A549 (cell line): ENCODE results near the gene RTN4. TPM values are rescaled to one million over a fixed set of nuclear protein-coding genes. Genes with fewer than 3 reads are reported as not detected.
A peak's percentile ranks its signal among the peaks of the same experiment; 100 is the strongest.

ENCODE experiments used
- ATAC-seq, 2 experiments: fragments of 200-7000 bp in 1 of 2; fragments of >200 bp in 1 of 2; cut with Nextera tagmentation in 1 of 2; cut with Tn5 transposase in 1 of 2; 3 replicates each; pipeline versions ENCODE4 v1.8.0 to v1.9.1; 2018 to 2020; ENCODE audit warnings: mild to moderate bottlenecking in 1 of 2, moderate library complexity in 1 of 2
- CTCF ChIA-PET: fragments of 300-600 bp; sonication (Branson Sonifier 250); formaldehyde crosslinking; extraction: SDS; loops from one replicate; lab custom pipeline; 2021; ENCODE audit warnings: antibody characterized with exemption, inconsistent platforms; lab: Yijun Ruan, JAX
- POLR2A ChIA-PET: fragments of 350-600 bp; formaldehyde crosslinking; extraction: SDS; loops from one replicate; lab custom pipeline; 2021; ENCODE audit warnings: antibody characterized with exemption, inconsistent platforms; lab: Yijun Ruan, JAX
- DNase-seq, 2 experiments: peaks; one replicate each; pipeline versions ENCODE4 v3.0.0 to v3.0.0-alpha.2; 2011 to 2016; ENCODE audit warnings: low read depth in 1 of 2, low spot score in 1 of 2
- FAIRE-seq: peaks from 2 replicates; lab custom pipeline; 2011; peaks lifted over from hg19 to GRCh38; lab: Jason Lieb, UNC
- H3K27ac ChIP-seq, 2 experiments: fragments of >200 bp; sonication (Bioruptor Twin); formaldehyde crosslinking; 3 replicates each; pipeline ENCODE4 v1.5.1; 2016 to 2017
- H3K4me1 ChIP-seq: fragments of >200 bp; sonication (Bioruptor Twin); formaldehyde crosslinking; 3 replicates; pipeline ENCODE4 v1.6.1; 2016
- H3K4me2 ChIP-seq: fragments of >200 bp; sonication (Bioruptor Twin); formaldehyde crosslinking; 3 replicates; pipeline ENCODE4 v1.6.1; 2016
- H3K4me3 ChIP-seq: fragments of >200 bp; sonication (Bioruptor Twin); formaldehyde crosslinking; 3 replicates; pipeline ENCODE4 v1.5.1; 2016
- H3K9me3 ChIP-seq: fragments of >200 bp; sonication (Bioruptor Twin); formaldehyde crosslinking; 3 replicates; pipeline ENCODE4 v1.6.1; 2016
- CBX2 ChIP-seq: fragments of 200-600 bp; sonication (generic); IDR thresholded peaks from 2 replicates; pipeline ENCODE4 v1.6.1; 2016; ENCODE audit warnings: low read depth, mild to moderate bottlenecking, borderline replicate concordance
- CBX8 ChIP-seq: fragments of 200-600 bp; sonication (generic); IDR thresholded peaks from 2 replicates; pipeline ENCODE4 v1.6.1; 2016
- CEBPB ChIP-seq, 2 experiments: fragments of >200 bp in 1 of 2; sonication (Bioruptor Twin) in 1 of 2; formaldehyde crosslinking in 1 of 2; IDR thresholded peaks; 2 replicates each; pipeline ENCODE4 v1.6.1; 2012 to 2016
- CHD2 ChIP-seq: fragments of 150-350 bp; IDR thresholded peaks from 2 replicates; pipeline ENCODE4 v1.6.1; 2014; ENCODE audit warnings: low read length; ENCODE audit not compliant: partially characterized antibody
- CHD4 ChIP-seq: fragments of 200-600 bp; sonication (generic); IDR thresholded peaks from 2 replicates; pipeline ENCODE4 v1.6.1; 2016; ENCODE audit warnings: antibody characterized with exemption, mild to moderate bottlenecking, borderline replicate concordance
- FOSL2 ChIP-seq, 2 experiments: fragments of 450-650 bp in 1 of 2; fragments of >200 bp in 1 of 2; sonication (Bioruptor Twin) in 1 of 2; formaldehyde crosslinking; IDR thresholded peaks; 2 replicates each; pipeline versions ENCODE4 v1.5.0 to v1.6.1; 2016 to 2020; ENCODE audit warnings: mild to moderate bottlenecking in 1 of 2, moderate library complexity in 1 of 2
- HDAC2 ChIP-seq: fragments of 200-600 bp; sonication (generic); IDR thresholded peaks from 2 replicates; pipeline ENCODE4 v1.6.1; 2016
- HEYL ChIP-seq: fragments of 250-450 bp; sonication (Bioruptor Pico); IDR thresholded peaks from 2 replicates; pipeline ENCODE4 v1.8.0; 2021; ENCODE audit warnings: mild to moderate bottlenecking, moderate library complexity
- HOXB13 ChIP-seq: fragments of 250-450 bp; sonication (Bioruptor Pico); IDR thresholded peaks from 2 replicates; pipeline ENCODE4 v1.5.0; 2020; ENCODE audit warnings: low read depth, mild to moderate bottlenecking, moderate library complexity
- HOXB5 ChIP-seq: fragments of 250-450 bp; sonication (Bioruptor Pico); IDR thresholded peaks from 2 replicates; pipeline ENCODE4 v1.5.0; 2020; ENCODE audit warnings: mild to moderate bottlenecking, moderate library complexity
- JUNB ChIP-seq: fragments of >200 bp; sonication (Bioruptor Twin); formaldehyde crosslinking; IDR thresholded peaks from 2 replicates; pipeline ENCODE4 v1.6.1; 2016
- MYC ChIP-seq: IDR thresholded peaks from 2 replicates; pipeline ENCODE4 v1.6.1; 2012; ENCODE audit warnings: mild to moderate bottlenecking, inconsistent platforms, low read length, improper control_type of control experiment, borderline replicate concordance
- RAD21 ChIP-seq, 2 experiments: fragments of >200 bp in 1 of 2; sonication (Bioruptor Twin) in 1 of 2; formaldehyde crosslinking in 1 of 2; IDR thresholded peaks in 1 of 2; conservative IDR thresholded peaks in 1 of 2; 2 replicates in 1 of 2; 3 replicates in 1 of 2; pipeline ENCODE4 v1.6.1; 2012 to 2018; ENCODE audit warnings: inconsistent platforms in 1 of 2
- RFX5 ChIP-seq: fragments of 450-650 bp; IDR thresholded peaks from 2 replicates; pipeline ENCODE4 v1.7.1; 2014; ENCODE audit warnings: antibody characterized with exemption, mild to moderate bottlenecking, moderate library complexity
- SREBF2 ChIP-seq: fragments of 450-650 bp; IDR thresholded peaks from 2 replicates; pipeline ENCODE4 v1.6.1; 2014; ENCODE audit warnings: mild to moderate bottlenecking, moderate library complexity
- TFCP2L1 ChIP-seq: fragments of 250-450 bp; sonication (Bioruptor Pico); IDR thresholded peaks from 2 replicates; pipeline ENCODE4 v1.5.0; 2021; ENCODE audit warnings: mild to moderate bottlenecking
- ZSCAN20 ChIP-seq: fragments of 250-450 bp; sonication (Bioruptor Pico); IDR thresholded peaks from 2 replicates; pipeline ENCODE4 v1.8.0; 2022; ENCODE audit warnings: mild to moderate bottlenecking, moderate library complexity
- WGBS: methylation state at CpG from one replicate; pipeline ENCODE4 v1.1.6; 2017; ENCODE audit errors: missing lambda C conversion rate; 5-methylcytosine and 5-hydroxymethylcytosine counted together
- polyA plus RNA-seq, 4 experiments: library from polyadenylated mRNA; depleted of rRNA in 3 of 4; stranded (reverse); fragments of >200 nt; fragmentation: RNase III in 1 of 4; extraction: RNeasy Plus Mini Kit Qiagen cat#74134 plus additional on column Dnase treatment in 1 of 4; gene quantifications; 2 replicates in 3 of 4; 3 replicates in 1 of 4; pipeline ENCODE4 v1.2.3, GENCODE V29; 2011 to 2017
- TF ChIP-seq, protein P1 (sequence below): fragments of >200 bp; sonication (Bioruptor Twin); formaldehyde crosslinking; IDR thresholded peaks from 3 replicates; pipeline ENCODE4 v1.6.1; 2016
- TF ChIP-seq, protein P2 (sequence below): IDR thresholded peaks from 2 replicates; pipeline ENCODE4 v1.6.1; 2012
- TF ChIP-seq, protein P3 (sequence below): fragments of >200 bp; sonication (Bioruptor Twin); formaldehyde crosslinking; IDR thresholded peaks from 2 replicates; pipeline ENCODE4 v1.6.1; 2016
- TF ChIP-seq, protein P4 (sequence below): fragments of 250-450 bp; sonication (Bioruptor Pico); IDR thresholded peaks from 2 replicates; pipeline ENCODE4 v1.5.0; 2021; ENCODE audit warnings: mild to moderate bottlenecking, moderate library complexity, borderline replicate concordance

RTN4 gene
- polyA plus RNA-seq, 2 of the 4 experiments (the other 2 are of a cell fraction), result 302 to 403 TPM

DNA sequence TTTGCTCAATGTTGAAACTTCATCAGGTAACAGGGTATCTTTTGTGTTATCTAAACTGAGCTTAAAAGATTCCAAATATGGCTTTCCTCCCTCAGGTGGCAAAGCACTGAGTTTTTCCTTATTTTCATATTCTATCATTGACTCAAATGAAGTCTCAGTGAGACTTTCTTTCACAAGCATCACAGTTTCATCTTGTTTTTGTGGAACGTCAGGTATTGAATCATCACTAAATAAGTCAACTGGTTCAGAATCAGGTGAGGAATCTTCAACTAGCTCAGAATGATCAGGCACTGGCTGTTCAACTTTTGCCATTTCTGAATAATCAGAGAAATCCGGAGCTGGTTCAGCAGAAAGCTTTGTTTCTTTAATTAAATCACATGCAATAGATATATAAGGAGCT is 24.6 kb downstream of the RTN4 start (continued):
- no peak for TF ChIP-seq RAD21 (conservative IDR thresholded peaks at IDR 0.05 in 1 of 2, IDR thresholded peaks at IDR 0.05 in 1 of 2)

DNA sequence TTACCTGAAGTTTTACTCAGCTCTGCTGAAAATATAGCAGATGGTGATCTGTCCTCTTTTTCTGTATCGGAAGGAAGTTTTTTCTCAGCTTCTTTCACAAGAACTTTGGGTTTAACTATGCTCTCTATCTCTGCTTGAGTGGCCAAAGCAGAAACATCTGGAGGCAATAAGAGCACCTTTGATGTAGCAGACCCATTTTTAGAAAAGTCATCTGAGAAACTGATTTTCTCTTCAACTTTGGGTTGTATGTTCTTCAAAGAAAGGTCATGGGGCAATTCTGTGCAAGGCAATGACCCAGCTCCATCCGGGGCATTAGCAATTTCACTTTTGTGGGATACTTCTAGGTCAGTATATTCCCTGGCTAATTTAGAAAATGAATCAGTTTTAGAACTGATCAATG is 25.2 kb downstream of the RTN4 start:
- Histone ChIP-seq H3K4me1 (peaks cover 45% of the 10 kb centered on the region), H3K27ac (no peak overlapping the region)
- POLR2A ChIA-PET, result interaction anchor here (1.8 kb wide), 1 partner anchor 25 kb away, joined by 5 read pairs; the partner anchor contains the start of gene RTN4
- ATAC-seq, result no peak
- TF ChIP-seq TFCP2L1 (CRISPR knock-in tag), result no peak
- no peak for TF ChIP-seq CBX2
- TF ChIP-seq CBX8, result no peak
- no peak for TF ChIP-seq RAD21 (conservative IDR thresholded peaks at IDR 0.05 in 1 of 2, IDR thresholded peaks at IDR 0.05 in 1 of 2)
- TF ChIP-seq CHD4, result no peak
- no peak for TF ChIP-seq RFX5
- TF ChIP-seq, protein P1, sequence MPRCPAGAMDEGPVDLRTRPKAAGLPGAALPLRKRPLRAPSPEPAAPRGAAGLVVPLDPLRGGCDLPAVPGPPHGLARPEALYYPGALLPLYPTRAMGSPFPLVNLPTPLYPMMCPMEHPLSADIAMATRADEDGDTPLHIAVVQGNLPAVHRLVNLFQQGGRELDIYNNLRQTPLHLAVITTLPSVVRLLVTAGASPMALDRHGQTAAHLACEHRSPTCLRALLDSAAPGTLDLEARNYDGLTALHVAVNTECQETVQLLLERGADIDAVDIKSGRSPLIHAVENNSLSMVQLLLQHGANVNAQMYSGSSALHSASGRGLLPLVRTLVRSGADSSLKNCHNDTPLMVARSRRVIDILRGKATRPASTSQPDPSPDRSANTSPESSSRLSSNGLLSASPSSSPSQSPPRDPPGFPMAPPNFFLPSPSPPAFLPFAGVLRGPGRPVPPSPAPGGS, result no peak
- TF ChIP-seq, protein P2, sequence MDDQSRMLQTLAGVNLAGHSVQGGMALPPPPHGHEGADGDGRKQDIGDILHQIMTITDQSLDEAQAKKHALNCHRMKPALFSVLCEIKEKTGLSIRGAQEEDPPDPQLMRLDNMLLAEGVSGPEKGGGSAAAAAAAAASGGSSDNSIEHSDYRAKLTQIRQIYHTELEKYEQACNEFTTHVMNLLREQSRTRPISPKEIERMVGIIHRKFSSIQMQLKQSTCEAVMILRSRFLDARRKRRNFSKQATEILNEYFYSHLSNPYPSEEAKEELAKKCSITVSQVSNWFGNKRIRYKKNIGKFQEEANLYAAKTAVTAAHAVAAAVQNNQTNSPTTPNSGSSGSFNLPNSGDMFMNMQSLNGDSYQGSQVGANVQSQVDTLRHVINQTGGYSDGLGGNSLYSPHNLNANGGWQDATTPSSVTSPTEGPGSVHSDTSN, result no peak
- TF ChIP-seq JUNB, result no peak
- TF ChIP-seq CEBPB (IDR thresholded peaks at IDR 0.05), result no peak
- TF ChIP-seq, protein P3, sequence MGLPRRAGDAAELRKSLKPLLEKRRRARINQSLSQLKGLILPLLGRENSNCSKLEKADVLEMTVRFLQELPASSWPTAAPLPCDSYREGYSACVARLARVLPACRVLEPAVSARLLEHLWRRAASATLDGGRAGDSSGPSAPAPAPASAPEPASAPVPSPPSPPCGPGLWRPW, result no peak
- TF ChIP-seq HOXB13 (CRISPR knock-in tag), result no peak
- TF ChIP-seq HDAC2, result no peak
- no peak for TF ChIP-seq CHD2
- TF ChIP-seq, all 56 proteins: peak for 0
- 88% methylated on average over 2 of the region's 2 CpGs for WGBS
- Histone ChIP-seq H3K9me3 (no peaks in the 10 kb centered on the region), H3K4me2 (no peak overlapping the region), H3K4me3 (no peak overlapping the region)
- CTCF ChIA-PET, result interaction anchor here (1.3 to 3.7 kb wide), 6 partner anchors 10 to 150 kb away, joined by 3 to 24 read pairs (median 8); no protein-coding TSS in a partner anchor
- no peak for FAIRE-seq
- DNase-seq, result no peak

DNA sequence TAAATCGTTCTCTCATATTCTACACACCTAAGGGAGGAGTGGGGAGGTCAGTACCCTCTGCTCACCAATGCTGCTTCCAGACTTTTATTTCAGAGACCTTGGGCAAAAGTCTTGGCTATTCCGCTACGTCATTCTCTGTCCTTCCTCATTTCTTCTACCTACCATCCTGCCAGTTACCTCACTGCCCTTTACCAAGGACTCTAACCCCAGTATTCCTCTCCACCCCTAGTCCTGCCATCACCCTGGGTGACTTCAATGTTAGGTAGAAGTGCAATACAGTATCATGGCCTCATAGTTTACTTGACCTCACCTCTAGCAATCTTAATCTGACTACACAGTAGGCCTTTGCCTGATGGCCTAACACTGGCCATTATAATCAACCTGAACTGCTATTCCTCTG is 27.8 kb downstream of the RTN4 start:
- no peak for FAIRE-seq
- Histone ChIP-seq H3K9me3 (no peaks in the 10 kb centered on the region), H3K27ac (0 out of 6 replicates have a peak overlapping the region, but pooled peaks of 1 of the 2 experiments have one; percentile 3), H3K4me3 (no peak overlapping the region), H3K4me2 (no peak overlapping the region), H3K4me1 (peaks cover 52% of the 10 kb centered on the region)
- ChIA-PET POLR2A (no interaction called here), CTCF (interaction anchor here (1.5 to 16.6 kb wide), 2 partner anchors 27 to 148 kb away, joined by 10 to 351 read pairs; no protein-coding TSS in a partner anchor)
- TF ChIP-seq MYC (no peak), HOXB5 (no peak), ZSCAN20 (CRISPR knock-in tag) (no peak), FOSL2 (IDR thresholded peaks at IDR 0.05) (no peak), FOSL2 (CRISPR knock-in tag; IDR thresholded peaks at IDR 0.05) (no peak), SREBF2 (no peak), HEYL (CRISPR knock-in tag) (no peak), RFX5 (no peak)
- TF ChIP-seq, protein P4, sequence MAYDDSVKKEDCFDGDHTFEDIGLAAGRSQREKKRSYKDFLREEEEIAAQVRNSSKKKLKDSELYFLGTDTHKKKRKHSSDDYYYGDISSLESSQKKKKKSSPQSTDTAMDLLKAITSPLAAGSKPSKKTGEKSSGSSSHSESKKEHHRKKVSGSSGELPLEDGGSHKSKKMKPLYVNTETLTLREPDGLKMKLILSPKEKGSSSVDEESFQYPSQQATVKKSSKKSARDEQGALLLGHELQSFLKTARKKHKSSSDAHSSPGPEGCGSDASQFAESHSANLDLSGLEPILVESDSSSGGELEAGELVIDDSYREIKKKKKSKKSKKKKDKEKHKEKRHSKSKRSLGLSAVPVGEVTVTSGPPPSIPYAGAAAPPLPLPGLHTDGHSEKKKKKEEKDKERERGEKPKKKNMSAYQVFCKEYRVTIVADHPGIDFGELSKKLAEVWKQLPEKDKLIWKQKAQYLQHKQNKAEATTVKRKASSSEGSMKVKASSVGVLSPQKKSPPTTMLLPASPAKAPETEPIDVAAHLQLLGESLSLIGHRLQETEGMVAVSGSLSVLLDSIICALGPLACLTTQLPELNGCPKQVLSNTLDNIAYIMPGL (CRISPR knock-in tag), result no peak
- DNase-seq, result no peak
- peak; percentile 7 to 26; a peak in 4 of 6 replicates for ATAC-seq
- WGBS, result 82% methylated on average over 3 of the region's 3 CpGs
